Sigmoid colon (tissue), 3 donors: ENCODE measurements around the gene BCAS4.

Experiments used
- POLR2A ChIP-seq, 2 donors: fragments of 450-650 bp; IDR thresholded peaks; one replicate each; pipeline ENCODE4 v1.6.1; 2016; ENCODE audit warnings: antibody characterized with exemption in 2 of 2, mild to moderate bottlenecking in 2 of 2, moderate library complexity in 2 of 2
- TF ChIP-seq, protein P1 (sequence below), 4 experiments: fragments of 450-650 bp in 3 of 4; fragments of 200-600 bp in 1 of 4; IDR thresholded peaks; one replicate each; pipeline ENCODE4 v1.5.1; 2016 to 2019; ENCODE audit warnings: antibody characterized with exemption in 4 of 4, mild to moderate bottlenecking in 3 of 4, moderate library complexity in 2 of 4

DNA sequence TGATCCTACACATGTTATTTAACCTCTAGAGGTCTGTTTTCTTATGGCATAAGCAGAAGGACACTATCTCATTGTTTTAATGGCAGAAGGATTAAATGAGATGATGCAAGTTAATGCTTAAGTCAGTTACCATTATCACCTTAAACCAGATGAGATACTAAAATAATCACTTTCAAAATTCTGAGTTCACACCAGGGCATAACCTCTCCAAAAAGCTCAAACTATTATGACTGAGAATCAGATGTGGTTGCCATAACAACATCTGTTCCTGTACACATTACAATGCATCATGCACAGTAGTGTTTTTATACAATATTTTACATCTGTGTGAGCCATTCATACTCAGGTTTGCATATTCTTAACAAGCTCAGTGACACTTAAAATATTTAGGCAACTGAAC is 126.1 kb downstream of the BCAS4 start:
- TF ChIP-seq, protein P1, sequence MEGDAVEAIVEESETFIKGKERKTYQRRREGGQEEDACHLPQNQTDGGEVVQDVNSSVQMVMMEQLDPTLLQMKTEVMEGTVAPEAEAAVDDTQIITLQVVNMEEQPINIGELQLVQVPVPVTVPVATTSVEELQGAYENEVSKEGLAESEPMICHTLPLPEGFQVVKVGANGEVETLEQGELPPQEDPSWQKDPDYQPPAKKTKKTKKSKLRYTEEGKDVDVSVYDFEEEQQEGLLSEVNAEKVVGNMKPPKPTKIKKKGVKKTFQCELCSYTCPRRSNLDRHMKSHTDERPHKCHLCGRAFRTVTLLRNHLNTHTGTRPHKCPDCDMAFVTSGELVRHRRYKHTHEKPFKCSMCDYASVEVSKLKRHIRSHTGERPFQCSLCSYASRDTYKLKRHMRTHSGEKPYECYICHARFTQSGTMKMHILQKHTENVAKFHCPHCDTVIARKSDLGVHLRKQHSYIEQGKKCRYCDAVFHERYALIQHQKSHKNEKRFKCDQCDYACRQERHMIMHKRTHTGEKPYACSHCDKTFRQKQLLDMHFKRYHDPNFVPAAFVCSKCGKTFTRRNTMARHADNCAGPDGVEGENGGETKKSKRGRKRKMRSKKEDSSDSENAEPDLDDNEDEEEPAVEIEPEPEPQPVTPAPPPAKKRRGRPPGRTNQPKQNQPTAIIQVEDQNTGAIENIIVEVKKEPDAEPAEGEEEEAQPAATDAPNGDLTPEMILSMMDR (IDR thresholded peaks at IDR 0.05): no peak
- TF ChIP-seq POLR2A (IDR thresholded peaks at IDR 0.05): no peak
